ENCODE results near the gene PDE8A. TPM values are rescaled to one million over a fixed set of nuclear protein-coding genes. Genes with fewer than 3 reads are reported as not detected.
A peak's percentile ranks its signal among the peaks of the same experiment; 100 is the strongest.

The PDE8A gene
- total and polyA plus RNA-seq, 2 donors (not counting 1 experiment from before 2014, with no cell fraction given): 17.7 to 26.3 TPM

- no peak for DNase-seq (ENCODE audit: low read depth in 2 of 2)
- TF ChIP-seq EZH2 (IDR thresholded peaks at IDR 0.05; ENCODE audit: low read length, missing control alignments) (no peak), CTCF (conservative IDR thresholded peaks at IDR 0.05 in 1 of 2, IDR thresholded peaks at IDR 0.05 in 1 of 2; ENCODE audit: low read depth in 1 of 2, low read length in 2 of 2) (no peak)
- H3K4me3 ChIP-seq (replicated peaks in 1 of 4; ENCODE audit: control extremely low read depth in 1 of 4, insufficient read depth in 1 of 4, low read depth in 3 of 4, low read length in 4 of 4): no peak overlapping the region
- no peaks in the 10 kb centered on the region for H3K27me3 ChIP-seq (ENCODE audit: control insufficient read depth, insufficient read depth, low read length)
- H3K79me2 ChIP-seq (ENCODE audit: control insufficient read depth, insufficient read depth, low read length): no peaks in the 10 kb centered on the region
- no peak overlapping the region for H3K4me2 ChIP-seq (ENCODE audit: extremely low read depth, insufficient read depth, low read length)
- H4K20me1 ChIP-seq (ENCODE audit: control insufficient read depth, extremely low read depth, insufficient read depth, low read length): no peaks in the 10 kb centered on the region
- H2AFZ ChIP-seq (ENCODE audit: low read length): no peak overlapping the region
- no peaks in the 10 kb centered on the region for H3K9me3 ChIP-seq (ENCODE audit: control insufficient read depth, insufficient read depth, low read depth, low read length)
- H3K4me1 ChIP-seq (ENCODE audit: control insufficient read depth, extremely low read depth, insufficient read depth, low read length): no peaks in the 10 kb centered on the region
- H3K27ac ChIP-seq (ENCODE audit: insufficient read depth, low read length): no peak overlapping the region
- H3K9ac ChIP-seq (ENCODE audit: insufficient read depth, low read length): no peak overlapping the region
- H3K36me3 ChIP-seq (ENCODE audit: control insufficient read depth, insufficient read depth, low read length): peaks cover 2% of the 10 kb centered on the region
Observed at GRCh38 chr15:85124173-85124572, 142.5 kb downstream of the PDE8A start.

GRCh38 chr15:85125056-85125661, 143.5 kb downstream of the PDE8A start:
- H3K36me3 ChIP-seq (ENCODE audit: control insufficient read depth, insufficient read depth, low read length): peaks cover 2% of the 10 kb centered on the region
- peak; percentile 51 to 61 for DNase-seq (ENCODE audit: low read depth in 2 of 2)
- no peak overlapping the region for H3K9ac ChIP-seq (ENCODE audit: insufficient read depth, low read length)
- H3K4me2 ChIP-seq (ENCODE audit: extremely low read depth, insufficient read depth, low read length): no peak overlapping the region
- H3K27ac ChIP-seq (ENCODE audit: insufficient read depth, low read length): no peak overlapping the region
- H3K4me1 ChIP-seq (ENCODE audit: control insufficient read depth, extremely low read depth, insufficient read depth, low read length): no peaks in the 10 kb centered on the region
- no peaks in the 10 kb centered on the region for H3K27me3 ChIP-seq (ENCODE audit: control insufficient read depth, insufficient read depth, low read length)
- no peak overlapping the region for H2AFZ ChIP-seq (ENCODE audit: low read length)
- no peak overlapping the region for H3K4me3 ChIP-seq (replicated peaks in 1 of 4; ENCODE audit: control extremely low read depth in 1 of 4, insufficient read depth in 1 of 4, low read depth in 3 of 4, low read length in 4 of 4)
- no peaks in the 10 kb centered on the region for H3K9me3 ChIP-seq (ENCODE audit: control insufficient read depth, insufficient read depth, low read depth, low read length)
- H3K79me2 ChIP-seq (ENCODE audit: control insufficient read depth, insufficient read depth, low read length): no peaks in the 10 kb centered on the region
- no peak for TF ChIP-seq CTCF (conservative IDR thresholded peaks at IDR 0.05 in 1 of 2, IDR thresholded peaks at IDR 0.05 in 1 of 2; ENCODE audit: low read depth in 1 of 2, low read length in 2 of 2)
- TF ChIP-seq EZH2 (IDR thresholded peaks at IDR 0.05; ENCODE audit: low read length, missing control alignments): no peak
- H4K20me1 ChIP-seq (ENCODE audit: control insufficient read depth, extremely low read depth, insufficient read depth, low read length): no peaks in the 10 kb centered on the region

GRCh38 chr15:85128621-85129020, 147.0 kb downstream of the PDE8A start:
- no peaks in the 10 kb centered on the region for H3K9me3 ChIP-seq (ENCODE audit: control insufficient read depth, insufficient read depth, low read depth, low read length)
- TF ChIP-seq EZH2 (IDR thresholded peaks at IDR 0.05; ENCODE audit: low read length, missing control alignments): no peak
- no peak for TF ChIP-seq CTCF (conservative IDR thresholded peaks at IDR 0.05 in 1 of 2, IDR thresholded peaks at IDR 0.05 in 1 of 2; ENCODE audit: low read depth in 1 of 2, low read length in 2 of 2)
- H3K79me2 ChIP-seq (ENCODE audit: control insufficient read depth, insufficient read depth, low read length): no peaks in the 10 kb centered on the region
- no peak overlapping the region for H2AFZ ChIP-seq (ENCODE audit: low read length)
- no peak overlapping the region for H3K27ac ChIP-seq (ENCODE audit: insufficient read depth, low read length)
- H3K4me3 ChIP-seq (replicated peaks in 1 of 4; ENCODE audit: control extremely low read depth in 1 of 4, insufficient read depth in 1 of 4, low read depth in 3 of 4, low read length in 4 of 4): no peak overlapping the region
- no peaks in the 10 kb centered on the region for H3K36me3 ChIP-seq (ENCODE audit: control insufficient read depth, insufficient read depth, low read length)
- H3K9ac ChIP-seq (ENCODE audit: insufficient read depth, low read length): no peak overlapping the region
- DNase-seq (ENCODE audit: low read depth in 2 of 2): peak; percentile 3 to 23
- no peaks in the 10 kb centered on the region for H4K20me1 ChIP-seq (ENCODE audit: control insufficient read depth, extremely low read depth, insufficient read depth, low read length)
- H3K4me1 ChIP-seq (ENCODE audit: control insufficient read depth, extremely low read depth, insufficient read depth, low read length): no peaks in the 10 kb centered on the region
- H3K27me3 ChIP-seq (ENCODE audit: control insufficient read depth, insufficient read depth, low read length): no peaks in the 10 kb centered on the region
- H3K4me2 ChIP-seq (ENCODE audit: extremely low read depth, insufficient read depth, low read length): no peak overlapping the region
